GM18868 (cell line): ENCODE results near the gene NRN1.
A peak's percentile ranks its signal among the peaks of the same experiment; 100 is the strongest.
"Not testable (repeated sequence)": the region's sequence is repeated elsewhere in the genome, so short reads cannot be mapped to it uniquely, and the experiment has no call there.

ENCODE experiments used
- ATAC-seq: cut with Tn5 transposase; IDR thresholded peaks from one replicate; pipeline ENCODE4 v1.9.1; 2021; ENCODE audit warnings: mild to moderate bottlenecking, moderate library complexity; ENCODE audit not compliant: unreplicated experiment

The NRN1 gene, protein sequence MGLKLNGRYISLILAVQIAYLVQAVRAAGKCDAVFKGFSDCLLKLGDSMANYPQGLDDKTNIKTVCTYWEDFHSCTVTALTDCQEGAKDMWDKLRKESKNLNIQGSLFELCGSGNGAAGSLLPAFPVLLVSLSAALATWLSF

DNA sequence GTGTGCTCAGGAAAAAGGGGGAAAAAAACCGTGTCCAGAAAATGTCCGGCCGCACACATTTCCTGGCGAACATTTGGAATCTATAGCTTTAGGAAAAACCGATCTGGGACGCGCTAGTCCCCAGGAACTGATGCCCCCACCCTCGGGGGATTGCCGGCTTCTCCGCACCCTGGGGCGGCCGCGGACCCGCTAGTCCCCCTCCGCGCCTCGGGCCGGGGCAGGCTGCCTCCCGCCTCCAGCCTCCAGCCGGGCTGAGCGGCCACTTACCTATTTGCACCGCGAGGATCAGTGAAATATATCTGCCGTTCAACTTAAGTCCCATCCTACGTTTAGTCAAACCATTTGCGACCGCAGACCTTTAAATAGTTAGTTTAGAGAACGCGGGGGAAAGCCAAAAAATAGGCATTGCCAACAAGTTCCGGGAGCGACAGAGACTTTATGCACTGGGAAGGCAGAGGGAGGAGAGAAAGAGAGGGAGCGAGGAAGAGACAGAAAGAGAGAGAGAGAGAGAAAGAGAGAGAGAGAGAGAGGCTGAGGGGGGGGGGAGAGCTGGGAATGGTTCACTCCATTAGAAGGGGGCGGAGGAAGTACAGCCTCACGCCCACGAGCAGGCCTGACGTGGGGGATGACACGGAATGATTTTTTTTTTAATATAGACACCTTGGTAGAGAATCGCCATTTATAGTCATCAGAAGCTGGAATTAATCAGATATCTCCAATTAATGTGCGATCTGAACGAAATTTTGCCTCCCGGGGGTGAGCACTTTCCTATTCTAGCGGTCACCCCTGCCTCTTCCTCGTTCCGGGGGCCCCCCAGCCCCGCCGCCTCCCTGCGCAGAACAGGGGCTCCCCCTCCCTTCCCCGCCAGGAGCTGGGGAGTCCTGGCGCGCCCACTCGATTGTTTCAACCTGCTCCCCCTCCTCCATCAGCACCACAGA lies at the start of gene NRN1:
TSS of gene NRN1 (minus strand) at position 498 of the 938 bp plus-strand sequence. CDS start at position 322, 176 bp downstream.
- ATAC-seq, result peak; percentile 17

DNA sequence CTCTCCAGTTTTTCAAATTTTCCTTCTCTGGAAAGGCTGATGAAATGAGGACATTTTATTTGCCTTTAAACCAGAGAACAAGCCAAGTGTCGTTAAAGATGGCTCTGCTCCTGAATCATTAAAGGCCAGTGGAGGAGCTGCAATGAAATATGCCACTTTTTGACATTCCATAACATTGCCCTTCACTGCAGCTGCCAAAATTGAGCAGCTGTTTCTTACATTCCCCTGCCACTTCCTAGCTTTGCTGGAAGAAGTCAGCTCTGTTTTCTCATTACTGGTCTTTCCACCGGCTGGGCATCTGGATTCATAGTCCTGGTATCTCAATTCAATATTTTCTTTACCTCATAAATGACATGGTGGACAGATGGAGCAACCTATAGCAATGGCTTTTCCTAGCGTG lies 45.5 kb upstream of the NRN1 start:
- no peak for ATAC-seq

DNA sequence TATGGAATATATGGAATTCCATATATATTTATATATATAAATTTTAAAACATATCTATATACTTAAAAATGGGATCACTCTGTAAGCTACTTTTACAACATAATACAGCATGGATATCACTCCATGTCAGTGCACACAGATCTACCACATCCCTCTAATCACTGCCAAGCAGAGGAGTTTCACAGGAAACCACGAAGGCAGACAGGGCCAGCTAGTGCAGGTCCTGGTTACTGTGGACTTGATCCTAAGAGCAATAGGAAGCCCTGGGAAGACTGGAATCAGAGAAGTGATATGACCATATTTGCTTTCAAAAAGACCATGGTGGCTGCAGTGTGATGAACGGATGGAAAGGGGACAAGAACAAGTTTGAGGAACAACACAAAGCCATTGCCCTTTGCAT lies 40.0 kb upstream of the NRN1 start:
- ATAC-seq, result no peak

DNA sequence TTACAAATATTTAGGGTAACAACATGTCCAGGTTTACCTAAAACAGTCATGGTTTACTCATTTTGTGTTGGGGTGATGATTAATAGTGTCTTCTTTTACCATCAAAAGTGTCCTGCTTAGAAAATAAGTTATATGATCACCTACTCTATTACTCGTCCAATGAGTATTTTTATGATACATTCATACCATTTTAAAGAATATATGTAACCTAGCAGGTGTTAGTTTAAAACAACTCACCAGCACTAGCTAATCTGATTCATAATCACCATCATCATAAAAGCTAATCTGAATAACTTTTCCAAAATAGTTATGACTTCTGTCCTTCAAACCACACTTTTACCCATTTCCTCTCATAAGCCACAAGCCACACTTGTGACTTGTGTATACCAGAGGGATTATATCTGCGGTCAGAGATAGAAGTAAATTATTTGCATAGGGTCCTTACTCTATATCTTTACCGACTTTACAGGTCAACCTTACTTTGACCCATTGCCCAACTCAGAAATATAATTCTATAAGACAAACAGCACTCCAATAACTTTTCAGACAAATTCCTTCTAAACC lies 33.3 kb upstream of the NRN1 start:
- no peak for ATAC-seq

DNA sequence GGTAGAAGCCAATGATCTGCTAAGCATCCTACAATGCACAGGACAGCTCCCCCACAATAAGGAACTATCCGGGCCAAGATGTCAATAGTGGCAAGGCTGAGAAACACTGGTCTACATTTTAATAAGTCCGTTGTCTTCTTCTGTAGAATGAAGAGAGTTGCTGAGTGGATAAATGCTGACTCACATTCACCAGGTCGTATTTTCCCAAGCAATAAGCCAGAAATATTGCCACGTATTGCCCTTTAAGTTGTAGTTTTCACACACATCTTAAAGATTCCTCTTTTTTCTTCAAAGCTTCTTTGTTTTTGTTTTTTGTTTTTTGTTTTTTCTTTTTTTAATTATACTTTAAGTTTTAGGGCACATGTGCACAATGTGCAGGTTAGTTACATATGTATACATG lies 30.5 kb upstream of the NRN1 start:
- ATAC-seq, result no peak

DNA sequence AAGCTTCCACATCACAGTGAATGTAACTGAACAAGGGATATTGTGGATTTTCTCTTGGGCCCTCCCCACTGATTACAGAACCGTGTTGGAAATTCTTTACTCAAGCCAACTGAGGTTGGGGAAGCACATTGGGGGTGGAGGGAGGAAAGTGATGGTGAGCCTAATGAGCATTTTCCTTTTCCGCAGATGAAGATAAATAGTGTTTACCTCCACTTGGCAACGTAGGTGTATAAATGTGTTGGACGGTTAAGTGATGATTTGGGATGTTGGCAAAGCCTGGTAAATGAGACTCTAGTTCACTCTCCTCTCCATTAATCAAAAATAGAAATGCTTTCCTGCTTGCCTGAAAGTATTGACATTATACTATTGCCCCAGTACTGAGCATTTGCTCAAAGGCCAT lies 27.1 kb upstream of the NRN1 start:
- no peak for ATAC-seq

DNA sequence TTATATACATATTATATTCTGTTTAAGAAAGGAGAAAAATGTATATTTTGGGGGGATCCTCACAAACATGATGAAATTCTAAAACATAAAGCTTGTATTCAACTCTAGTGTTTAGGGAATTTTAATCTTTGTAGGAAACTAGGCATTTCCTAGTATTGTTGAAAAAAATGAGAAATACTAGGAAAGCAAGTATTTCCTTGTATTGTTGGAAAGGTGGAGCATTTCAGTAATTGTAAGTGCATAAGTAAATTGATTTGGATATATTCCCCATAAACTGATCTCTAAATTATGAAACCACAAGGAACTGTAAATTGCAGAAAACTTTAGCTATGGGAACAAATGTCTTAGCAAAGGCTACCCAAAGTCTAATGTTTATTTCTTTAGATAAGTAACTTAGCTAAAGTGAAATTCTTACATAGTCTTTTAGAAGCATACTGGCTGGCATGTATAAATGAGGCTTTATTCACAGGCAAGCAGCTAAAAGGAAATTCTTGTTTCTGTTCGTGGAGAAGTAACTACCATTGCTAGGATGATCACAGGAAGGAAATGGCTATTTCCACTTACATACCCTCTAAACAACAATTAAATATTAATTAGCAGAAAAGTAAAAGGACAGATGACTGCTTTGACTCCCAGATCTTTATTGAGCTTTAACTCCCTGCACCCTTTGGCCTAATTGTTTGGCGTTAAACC lies 19.9 kb upstream of the NRN1 start:
- ATAC-seq, result no peak

DNA sequence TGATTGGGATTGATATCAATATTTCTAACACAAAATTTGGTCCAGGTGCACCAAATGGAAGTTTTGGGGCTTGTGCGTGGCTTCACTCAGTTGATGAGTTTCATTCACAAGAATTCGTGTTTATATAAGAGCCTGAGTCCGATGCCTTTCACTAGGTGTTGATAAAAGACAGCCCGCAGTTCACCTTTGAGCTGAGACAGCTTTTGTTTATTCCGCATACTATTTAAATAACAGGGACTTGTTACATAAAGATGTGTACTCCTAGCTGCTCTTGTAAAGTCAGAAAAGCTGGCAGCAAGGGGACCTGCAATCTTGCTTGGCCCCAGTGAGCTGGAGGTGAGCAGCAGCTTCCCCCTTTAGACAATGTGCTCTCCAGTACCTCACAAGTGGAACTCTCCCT lies 19.0 kb upstream of the NRN1 start:
- ATAC-seq, result no peak

DNA sequence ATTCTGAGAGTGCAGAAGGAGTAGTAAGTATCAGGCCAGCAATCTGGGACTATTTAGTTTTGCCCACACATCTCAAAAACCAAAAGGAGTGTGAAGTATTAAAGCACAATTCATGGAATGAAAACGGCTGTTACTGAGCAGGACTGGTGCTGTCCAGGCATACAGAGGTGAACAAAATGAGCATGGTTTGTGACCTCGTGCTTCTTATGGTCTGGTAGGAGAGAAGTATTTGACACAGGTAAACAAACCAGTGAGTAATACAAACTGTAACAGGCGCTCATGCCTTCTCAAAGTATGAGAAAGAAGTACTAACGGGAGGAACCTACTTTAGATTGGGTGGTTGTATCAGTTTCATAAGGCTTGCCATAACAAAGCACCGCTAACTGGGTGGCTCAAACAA lies 17.5 kb upstream of the NRN1 start:
- ATAC-seq, result no peak

DNA sequence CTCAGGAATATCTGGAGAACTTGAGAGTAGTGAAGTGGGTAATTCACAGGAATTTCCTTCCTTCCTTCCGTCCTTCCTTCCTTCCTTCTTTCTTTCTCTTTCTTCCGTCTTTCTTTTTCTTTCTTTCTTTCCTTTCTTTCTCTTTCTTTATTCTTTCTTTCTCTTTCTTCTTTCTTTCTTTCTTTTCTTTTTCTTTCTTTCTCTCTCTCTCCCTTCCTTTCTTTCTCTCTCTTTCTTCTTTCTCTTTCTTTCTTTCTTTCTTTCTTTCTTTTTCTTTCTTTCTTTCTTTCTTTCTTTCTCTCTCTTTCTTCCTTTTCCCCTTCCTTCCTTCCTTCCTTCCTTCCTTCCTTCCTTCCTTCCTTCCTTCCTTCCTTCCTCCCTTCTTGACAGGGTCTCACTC lies 16.1 kb upstream of the NRN1 start:
- not testable (repeated sequence) for ATAC-seq

DNA sequence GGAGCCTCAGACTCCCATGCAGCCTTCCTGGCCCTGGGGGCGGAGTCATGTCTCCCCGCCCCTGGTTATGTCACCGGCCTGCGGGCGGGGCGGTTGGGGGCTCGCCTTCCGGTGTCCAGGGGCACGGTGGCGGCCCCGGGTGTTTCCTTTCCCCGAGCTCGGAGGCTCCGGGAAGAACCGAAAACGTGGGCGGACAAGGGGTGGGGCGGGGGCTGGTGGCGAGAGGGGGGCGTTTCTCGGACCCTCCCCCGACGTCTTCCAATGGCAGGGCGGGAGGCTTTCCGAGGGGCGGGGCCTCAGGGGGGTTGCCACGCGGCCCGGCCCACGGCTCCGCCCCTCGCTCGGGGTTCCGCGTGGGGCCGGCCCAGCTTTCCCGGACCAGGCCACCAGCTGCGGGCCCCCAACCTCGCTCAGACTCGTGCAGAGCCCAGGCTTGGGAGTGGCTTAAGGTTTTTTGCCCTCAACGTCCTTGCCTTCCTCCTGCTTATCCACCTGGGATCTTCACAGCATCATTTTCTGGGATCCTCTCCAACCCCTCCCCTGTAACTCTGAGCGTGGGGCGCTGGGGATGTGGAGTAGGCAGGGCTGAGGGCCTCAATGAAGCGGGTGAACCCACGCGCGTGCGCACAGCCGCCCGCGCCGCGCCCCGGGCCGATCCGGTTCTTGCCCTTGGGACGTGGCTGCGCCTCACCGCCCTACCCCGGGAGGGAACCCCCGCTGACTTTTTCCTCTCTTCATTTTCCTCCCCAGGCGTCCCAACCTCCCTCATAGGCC lies 2.1 kb upstream of the NRN1 start:
- ATAC-seq, result peak; percentile 58

DNA sequence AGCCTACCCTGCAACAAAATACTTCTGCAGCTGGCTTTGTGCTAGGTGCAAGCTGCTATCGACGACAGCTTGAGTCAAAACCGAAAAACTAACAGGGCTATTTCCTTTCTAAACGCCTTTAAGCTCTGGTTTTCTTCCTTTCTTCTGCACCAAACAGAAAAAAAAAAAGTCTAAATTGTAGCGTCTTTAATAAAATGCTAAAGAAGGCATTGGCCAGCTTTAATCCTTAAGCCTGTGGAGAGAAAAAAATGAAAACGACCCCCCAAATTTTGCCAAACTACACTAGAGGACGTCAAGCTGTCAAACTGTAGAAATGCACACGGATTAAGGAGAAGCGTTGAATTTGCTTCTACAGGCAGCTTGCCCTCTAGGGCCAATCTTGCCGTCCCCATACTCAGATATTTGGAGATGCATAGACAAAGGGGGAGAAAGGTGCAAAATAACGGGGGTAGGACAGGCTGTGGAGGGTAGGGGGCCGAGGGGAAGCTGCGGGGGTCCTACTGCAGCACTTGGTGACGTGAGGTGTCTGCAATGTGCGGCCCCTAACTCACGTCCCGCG lies 1.4 kb upstream of the NRN1 start:
- ATAC-seq, result peak; percentile 1

DNA sequence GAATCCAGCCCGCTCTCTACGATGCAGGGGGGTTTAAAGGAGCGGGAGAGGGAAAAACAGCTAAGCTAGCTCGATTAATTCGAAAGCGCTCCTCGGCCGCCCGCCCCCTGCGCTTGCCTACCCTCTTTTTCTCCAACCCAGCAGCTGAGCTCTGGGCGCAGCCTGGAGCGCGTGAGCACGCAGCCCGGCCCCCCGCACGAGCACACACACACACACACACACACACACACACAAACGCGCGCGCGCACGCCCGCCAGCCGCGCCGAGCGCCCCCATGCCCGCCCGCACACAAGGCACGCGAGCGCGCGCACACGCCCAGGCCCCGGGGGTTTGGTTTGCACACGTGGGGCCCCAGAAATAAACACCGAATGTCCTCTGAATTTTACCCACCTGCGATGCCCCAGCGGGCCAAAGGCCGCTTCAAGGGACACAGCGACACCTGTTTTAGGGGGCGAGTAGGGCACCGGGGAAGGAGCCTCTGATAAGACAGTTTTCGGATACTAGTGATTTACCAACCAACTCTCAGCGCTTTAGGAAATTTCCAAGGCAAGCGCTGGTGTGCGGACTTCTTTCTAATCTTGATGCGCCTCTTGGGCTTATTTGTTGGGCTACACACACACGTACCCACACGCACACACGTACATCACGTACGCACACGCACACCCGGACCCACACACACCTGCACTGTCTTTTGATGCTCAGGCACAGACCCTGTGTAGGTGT lies 802 bp upstream of the NRN1 start:
- ATAC-seq, result peak; percentile 36

DNA sequence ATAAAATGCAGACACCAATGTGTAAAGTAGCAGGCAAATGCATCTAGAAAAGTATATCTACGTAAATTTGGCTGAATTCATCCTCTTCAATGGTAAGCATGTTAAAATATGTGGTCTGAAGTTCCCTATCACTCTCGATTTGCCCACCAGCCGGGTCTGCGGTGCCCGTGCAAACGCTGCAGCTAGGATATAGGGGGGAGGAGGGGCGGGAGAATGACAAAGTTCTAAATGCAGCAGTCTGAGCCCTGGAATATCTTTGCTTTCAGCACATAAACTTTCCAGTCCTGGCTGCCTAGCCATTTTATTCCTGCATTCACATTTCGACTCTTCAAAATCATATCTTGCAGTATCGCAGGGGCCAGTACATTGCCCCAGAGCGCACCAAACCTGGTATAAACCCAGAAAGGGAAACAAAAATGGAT lies 708 bp downstream of the NRN1 start:
- ATAC-seq, result no peak

DNA sequence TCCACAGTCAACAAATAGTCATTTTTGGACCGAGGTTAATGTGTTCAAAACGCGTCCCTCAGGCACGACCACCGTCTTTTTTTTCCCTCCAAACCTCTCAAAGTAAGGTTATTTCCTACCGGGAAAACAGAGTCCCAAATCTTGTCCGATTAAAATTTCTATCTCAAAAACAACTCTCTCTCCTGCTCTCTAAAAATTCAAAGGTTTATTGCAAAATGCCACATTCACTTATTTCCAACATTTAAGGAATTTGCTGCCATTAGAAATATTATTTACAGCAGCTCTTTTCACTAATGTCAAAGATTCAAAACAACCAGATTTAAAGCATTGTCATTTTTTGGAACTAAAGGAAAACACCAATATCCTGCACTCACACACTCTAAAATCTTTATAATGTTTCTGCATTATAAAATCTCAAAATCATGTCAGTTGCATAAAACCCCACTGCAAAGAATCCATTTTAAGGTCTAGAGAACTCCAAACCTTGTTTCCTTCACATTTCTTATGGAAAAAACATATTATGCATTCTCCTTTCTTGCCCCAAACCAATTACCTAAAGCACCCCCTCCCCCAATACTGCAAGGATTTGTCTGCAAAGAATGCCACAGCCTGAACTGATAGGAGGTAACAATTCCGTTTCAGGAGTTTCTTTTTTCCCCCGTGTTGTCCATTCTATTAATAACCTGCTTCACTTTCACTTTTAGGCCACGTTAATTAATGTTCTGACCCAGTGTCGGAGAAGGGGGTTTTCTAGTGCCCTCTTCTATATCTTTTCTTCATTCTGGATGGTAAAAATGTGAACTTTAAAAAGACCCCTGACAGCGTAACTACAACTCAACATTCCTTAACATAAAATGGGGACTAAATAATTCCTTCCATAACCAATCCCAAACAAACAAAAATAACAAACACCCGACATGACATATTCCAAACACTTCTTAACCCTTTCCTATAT lies 1.4 kb downstream of the NRN1 start:
- ATAC-seq, result no peak

DNA sequence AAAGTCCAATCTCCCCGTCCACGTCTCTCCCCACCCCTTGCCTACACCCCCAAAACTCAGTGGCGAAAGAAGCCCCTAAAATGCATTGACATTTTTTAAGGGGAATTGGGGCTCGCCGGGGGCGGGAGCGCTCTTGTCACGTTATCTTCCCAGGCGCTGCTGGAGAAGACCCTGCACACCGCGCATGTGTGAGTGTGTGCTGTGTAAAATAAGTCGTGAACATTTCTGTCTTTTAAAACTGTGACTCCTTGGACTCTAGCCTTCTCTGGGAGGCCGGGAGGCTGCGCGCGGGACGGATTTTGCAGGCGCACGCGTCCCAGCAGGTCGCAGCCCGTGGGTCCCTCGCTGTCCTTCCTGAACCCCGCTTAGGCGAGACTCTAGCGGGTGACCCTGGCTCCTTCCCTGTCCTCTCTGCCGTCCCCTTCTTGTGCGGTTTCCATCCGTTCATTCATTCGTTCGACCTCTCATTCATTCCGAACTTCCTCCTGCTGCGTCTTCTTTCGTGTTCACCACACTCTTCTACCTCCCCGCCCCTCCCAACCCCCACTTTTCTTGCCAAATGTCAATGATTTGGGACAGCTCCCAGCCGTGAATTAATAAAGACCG lies 2.2 kb downstream of the NRN1 start:
- no peak for ATAC-seq

DNA sequence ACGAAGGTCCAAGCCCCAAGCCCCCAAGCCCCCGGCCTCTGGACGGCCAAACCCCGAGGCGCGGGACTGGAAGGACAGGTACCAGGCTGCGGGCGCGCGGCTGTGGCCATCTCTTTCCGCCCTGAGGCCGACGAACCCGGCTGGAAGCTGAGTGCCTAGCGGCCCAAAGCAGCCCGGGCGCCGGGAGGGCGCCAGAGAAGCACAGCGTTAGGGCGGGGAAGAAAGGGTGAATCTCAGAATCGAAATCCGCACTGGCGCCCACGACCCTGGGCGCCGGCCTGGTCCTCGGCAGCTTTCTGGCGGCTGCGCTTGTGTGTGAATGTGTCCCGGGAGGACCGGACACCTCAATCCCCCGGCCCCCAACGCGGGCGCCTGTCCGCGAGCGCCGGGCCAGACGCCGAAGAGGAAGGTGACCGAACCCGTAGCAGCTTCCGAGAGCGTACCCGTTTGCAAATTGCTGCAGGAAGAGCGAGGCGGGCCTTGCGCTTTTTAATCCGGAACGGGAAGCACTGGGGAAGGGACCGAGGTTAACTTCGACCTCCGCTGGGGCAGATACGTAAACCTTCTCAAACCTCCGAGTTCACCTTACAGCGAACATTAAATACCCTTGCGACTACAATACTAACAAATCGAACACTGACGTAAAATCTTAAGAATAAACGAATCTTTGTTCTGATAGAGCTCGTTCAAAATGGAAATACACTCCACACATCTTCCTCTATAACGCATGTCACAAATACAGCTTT lies 2.9 kb downstream of the NRN1 start:
- ATAC-seq, result no peak
